GM18526 (cell line): ENCODE data around the gene FLOT2.

Experiments used
- POLR2A ChIP-seq: IDR thresholded peaks from 3 replicates; pipeline ENCODE4 v1.6.1; 2011; ENCODE audit not compliant: insufficient read length; ENCODE audit errors: extremely low read depth

FLOT2 gene

DNA sequence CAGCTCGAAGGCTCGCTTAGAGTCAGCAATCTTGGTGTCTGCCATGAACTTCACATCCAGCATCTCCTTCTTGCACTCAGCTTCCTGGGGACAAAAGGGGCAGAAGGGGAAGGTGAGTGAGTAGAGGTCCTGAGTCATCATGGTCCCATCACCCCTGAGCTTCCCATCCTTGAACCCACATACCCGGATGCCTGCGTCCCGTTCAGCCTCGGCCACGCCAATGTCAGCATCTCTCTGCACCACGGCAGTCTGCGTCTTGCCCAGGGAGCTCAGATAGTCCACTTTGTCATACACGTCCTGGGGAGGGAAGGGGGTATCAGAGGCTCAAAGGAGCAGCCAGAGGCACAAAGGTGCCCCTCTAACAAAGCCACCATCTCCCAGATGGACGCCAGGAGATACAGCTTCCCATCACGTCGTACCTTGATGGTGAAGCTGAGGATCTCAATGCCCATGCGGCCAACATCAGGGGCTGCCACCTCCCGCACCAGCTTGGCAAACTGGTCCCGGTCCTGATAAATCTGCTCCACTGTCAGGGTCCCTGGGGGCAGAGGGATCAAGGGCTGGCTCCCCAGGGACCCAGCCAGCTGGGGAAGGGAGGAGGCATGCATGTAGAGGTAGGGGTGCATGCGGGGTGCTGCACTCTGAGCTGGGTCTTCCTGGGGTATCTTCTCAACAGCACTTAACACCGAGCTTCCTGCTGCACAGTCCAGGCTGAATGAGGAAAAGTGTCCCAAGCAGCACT is 15.2 kb downstream of the FLOT2 start:
- TF ChIP-seq POLR2A, result no peak

DNA sequence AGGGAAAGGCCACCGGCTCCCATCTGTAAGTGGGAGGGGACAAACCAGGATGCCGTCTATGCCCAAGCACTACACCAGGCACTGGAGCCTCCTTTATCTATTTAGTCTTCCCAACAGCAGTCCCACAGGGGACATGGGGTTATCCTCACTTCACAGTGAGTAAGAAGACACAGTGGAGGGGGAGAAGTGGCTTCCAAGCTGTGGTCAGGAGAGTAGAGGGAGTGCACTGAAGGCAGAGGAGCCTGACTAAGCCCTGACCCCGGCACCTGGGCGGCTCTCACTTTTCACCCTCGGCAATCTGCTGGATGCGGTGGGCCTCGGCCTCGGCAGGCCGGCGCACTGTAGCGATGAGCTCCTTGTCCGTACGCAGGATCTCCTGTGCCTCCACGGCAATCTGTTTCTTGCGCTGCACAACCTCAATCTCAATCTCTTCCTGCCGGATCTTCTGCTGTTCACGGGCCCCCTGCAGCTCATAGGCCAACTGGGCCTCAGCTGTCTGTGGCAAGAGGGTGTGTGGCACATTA is 15.9 kb downstream of the FLOT2 start:
- TF ChIP-seq POLR2A, result no peak

DNA sequence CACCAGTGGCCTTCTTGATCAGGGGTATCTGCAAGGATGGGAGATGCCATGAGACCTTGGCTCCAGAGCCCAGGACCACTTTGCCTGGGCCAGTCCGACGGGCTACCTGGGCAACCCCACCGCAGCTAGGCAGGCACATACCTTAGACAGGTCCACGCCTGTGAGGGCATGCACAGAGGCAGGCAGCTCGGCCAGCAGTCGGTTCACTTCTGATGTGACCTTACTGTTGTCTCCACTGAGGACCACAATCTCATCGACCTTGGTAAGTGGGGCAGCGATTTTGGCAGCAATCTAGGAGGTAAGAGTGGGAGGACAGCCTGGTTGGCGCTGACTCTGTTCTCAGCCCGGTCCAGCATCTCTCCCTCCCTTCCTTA is 17.0 kb downstream of the FLOT2 start:
- no peak for TF ChIP-seq POLR2A

DNA sequence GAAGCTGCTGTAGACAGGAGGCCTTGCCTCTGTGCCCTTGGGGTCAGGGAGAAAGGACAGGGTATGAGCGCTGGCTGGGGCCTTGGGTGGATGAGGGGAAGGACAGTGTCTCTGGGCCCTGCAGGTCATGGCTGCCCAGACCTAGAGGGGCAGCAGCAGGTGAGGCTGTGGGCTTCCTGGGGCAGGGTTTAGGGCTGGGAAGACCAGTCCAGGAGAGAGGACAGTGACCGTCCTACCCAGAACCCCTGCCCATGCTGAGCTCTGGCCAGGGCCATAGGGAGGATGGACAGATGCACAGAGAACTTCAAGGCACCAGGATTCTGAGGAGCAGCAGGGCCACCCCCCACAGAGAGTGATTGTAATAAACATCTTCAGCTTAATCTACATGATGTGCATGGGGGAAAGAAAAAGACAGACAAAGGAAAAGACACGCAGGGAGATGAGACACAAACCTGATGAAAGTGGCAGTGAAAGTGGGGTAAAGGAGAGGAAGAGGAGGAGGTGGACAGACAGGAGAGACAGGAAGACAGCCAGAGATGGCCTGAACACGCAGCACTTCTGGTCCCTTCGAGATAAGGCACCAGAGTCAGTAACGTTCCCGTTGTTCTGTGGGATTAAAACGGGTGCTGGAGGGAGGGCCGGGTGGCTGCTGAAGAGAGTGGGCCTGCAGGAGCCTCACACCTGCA is 17.5 kb downstream of the FLOT2 start:
- TF ChIP-seq POLR2A, result no peak

DNA sequence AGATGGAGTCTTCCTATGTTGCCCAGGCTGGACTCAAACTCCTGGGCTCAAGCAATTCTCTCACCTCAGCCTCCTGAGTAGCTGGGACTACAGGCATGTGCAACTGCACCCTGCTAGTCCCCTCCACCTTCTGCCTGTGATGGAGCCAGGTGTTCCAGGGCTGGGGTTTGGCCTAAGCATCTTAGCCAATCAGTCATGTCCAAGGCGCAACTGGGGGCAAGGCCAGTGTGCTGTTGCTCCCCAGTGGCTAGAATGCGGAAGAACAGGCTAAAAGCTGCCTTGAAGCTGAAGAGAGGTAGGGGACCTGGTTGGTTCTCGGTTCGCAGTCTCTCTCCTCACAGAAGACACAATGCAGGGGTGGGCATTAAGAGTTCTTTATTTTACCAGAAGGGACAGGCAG is 18.6 kb downstream of the FLOT2 start:
- TF ChIP-seq POLR2A, result no peak

DNA sequence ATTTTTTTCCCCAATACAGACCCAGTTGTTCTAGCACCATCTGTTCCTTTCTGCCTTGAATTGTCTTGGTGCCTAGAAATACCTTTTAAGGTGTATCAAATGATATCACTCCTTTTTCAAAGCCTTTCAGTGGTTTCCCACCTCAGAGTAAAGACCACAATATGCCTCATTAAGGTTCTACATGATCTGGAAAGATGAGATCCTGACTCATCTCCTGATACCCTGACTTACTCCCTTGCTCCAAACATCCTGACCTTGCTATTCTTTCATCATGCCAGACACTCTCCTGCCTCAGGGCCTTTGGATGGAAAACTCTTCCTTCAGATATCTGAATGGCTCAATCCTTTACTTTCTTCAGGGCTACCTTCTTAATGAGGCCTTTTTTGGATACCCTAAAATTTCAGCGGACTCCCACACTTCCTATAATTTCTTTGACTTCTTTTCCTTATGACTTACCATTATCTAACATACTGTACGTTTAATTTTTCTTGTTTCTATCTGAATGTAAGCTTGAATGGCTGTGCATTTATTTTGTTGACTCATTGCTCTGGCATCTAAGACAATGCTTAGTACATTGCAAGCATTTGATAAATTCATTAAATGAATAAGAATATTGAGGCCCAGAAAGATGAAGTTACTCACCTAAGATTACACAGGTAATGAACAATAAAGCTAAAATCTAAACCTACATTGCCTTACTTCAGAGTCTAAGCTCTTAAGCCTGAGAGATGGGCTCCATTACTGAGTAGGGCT is 19.2 kb downstream of the FLOT2 start:
- TF ChIP-seq POLR2A, result no peak

DNA sequence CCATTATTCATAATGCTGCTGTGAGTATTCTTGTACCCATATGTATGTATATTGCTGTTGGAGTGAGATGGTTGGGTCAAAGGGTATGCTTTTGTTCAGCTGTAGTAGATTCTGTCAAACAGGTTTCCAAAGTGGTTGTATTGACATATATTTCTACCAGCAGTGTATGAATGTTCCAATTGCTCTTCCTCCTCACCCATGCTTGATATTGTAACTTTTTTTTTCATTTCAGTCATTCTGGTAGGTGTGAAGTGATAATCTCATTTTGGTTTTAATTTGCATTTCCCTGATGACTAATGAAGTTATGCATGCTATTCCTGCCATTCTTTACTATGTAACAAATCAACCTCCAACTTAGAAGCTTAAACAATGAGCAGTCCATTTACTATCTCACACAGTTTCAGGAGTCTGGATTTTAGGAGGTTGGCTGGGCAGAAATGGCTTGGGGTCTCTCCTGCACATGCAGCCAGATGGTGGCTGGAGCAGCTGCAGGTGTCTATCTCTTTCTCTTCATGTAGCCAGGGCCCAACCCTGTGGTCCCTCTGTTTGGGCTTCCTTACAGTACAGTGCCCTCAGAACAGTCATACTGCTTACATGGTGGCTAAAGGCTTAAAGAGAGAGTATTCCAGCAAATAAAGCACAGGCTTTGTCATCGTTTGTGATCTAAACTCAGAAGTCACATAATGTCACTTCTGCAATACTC is 21.5 kb downstream of the FLOT2 start:
- TF ChIP-seq POLR2A, result no peak

DNA sequence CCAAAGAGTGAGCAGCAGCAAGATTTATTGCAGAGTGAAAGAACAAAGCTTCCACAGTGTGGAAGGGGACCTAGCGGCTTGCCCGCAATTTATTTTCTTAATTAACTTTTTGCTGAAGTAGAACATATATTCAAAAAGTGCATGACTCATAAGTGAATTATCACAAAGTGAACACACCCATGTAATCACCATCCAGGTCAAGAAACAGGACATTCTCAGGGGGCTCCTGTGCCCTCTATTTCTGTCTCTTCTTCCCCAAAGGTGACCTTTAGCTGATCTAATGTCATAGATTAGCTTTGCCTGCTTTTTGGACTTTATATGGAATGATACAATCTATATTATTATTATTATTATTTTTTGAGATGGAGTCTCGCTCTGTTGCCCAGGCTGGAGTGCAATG is 22.8 kb downstream of the FLOT2 start:
- TF ChIP-seq POLR2A, result no peak

DNA sequence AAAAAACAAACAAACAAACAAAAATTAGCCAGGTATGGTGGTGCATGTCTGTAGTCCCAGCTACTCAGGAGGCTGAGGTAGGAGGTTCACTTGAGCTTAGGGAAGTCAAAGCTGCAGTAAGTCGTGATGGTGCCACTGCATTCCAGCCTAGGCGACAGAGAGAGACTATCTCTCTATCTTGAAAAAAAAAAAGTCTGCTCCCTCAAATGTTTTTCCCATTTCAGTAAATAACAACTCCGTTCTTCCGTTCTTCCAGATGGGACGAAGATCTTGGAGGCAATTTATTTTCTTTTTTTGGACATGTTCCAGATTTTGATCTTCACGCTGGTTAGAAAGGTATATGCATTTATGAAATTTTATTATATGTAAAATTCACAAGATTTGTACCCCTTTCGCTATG is 23.7 kb downstream of the FLOT2 start:
- no peak for TF ChIP-seq POLR2A

DNA sequence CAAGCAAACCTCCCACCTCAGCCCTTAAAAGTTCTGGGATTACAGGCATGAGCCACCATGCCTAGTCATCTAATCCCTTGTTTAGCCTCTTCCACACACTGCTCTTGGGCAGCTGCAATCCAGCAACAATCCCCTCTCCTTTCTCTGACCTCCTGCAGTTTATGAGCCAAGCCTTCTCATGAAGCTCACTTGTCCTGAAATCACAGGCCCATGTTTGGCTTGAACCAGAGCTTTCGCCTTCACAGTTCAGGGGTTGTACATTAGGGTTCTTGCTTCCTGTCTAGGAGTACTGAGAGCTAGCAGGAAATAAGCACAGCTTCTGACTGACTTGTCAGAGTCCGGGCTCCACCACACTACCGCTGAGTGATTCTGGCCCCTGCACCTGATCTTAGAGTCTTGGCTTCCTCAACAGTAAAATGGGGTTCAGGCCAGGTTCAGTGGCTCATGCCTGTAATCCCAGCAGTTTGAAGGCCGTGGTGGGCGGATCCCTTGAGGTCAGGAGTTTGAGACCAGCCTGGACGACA is 26.4 kb downstream of the FLOT2 start:
- TF ChIP-seq POLR2A, result no peak

DNA sequence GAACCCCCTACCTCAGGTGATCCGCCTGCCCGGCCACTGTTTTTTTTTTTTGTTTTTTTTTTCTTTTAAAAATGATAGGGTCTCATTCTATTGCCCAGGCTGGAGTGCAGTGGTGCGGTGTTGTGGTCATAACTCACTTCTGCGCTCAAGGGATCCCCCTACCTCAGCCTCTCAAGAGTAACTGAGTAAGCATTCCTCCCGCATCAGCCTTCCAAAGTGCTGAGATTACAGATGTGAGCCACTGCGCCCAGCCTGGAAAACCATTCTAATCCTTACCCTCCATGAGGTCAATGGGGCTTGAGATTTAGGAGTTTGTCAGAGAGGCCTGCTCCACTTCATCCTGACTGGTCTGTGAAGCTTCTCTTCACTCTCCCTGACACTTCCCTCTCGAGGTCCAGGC is 30.3 kb downstream of the FLOT2 start:
- TF ChIP-seq POLR2A, result no peak

DNA sequence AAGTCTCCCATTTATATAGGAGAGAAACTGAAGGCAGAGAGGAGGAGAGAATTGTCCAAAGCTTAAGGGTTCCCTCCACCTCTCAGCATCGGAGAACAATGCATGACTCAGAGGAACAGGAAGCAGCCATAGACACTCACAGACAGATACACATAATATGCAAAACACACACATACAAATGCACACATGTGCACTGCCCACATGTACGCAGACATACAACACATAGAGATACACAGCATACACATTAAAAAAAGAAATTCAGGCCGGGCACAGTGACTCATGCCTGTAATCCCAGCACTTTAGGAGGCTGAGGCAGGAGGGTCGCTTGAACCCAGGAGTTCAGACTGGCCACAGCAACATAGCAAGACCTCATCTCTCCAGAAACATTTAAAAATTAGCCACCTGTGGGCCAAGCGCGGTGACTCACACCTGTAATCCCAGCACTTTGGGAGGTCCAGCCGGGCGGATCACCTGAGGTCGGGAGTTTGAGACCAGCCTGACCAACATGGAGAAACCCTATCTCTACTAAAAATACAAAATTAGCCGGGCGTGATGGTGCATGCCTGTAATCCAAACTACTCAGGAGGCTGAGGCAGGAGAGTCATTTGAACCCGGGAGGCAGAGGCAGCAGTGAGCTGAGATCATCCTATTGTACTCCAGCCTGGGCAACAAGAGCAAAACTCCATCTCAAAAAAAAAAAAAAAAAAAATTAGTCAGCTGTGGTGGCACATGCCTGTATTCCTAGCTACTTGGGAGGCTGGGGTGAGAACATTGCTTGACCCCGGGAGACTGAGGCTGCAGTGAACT is 31.4 kb downstream of the FLOT2 start:
- no peak for TF ChIP-seq POLR2A

DNA sequence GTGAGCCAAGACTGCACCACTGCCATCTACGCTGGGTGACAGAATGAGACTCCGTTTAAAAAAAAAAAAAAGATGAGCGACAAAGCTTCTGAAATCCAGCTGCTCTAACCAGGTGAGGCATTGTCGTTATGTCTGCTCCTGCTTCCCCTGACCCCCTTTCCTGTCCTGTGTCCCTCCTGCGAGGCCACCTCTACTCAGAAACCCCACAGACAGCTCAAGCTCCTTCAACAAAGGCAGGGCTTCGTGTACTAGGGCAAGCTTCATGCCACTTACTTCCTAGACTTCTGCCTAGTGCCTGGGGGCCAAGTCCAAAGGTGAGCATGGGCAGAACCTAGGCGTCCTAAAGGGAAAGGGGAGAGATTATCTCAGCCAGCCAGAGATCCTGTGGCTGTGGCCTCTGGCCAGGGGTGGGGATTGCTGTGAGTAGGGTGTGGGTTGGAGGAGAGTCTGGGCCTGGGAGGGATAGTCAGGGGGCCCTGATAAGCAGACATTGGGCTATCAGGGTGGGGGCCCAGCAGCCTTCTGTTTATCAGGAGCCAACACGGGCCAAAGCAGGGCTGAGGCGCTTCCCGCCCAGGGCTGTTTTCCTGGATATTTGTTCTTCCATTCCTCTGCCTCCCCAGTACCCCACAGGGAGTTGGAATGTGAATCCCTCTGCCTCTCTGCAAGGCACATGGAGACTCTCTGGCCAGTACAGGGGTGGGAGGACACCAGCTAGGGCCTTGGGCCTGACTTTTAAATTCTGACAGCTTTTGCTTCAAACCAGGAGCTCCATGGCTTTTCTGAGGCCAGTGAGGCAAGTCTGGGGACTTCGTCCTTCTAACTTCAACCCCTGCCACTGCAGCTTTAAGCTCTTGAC is 32.3 kb downstream of the FLOT2 start:
- no peak for TF ChIP-seq POLR2A
